Measurements from ENCODE around the gene SMIM8.

The SMIM8 gene

GRCh38 chr6:87336367-87336766 lies 14.0 kb downstream of the SMIM8 start:
- no peak for DNase-seq

- no peak for DNase-seq
These were observed 17.8 kb downstream of the SMIM8 start for GRCh38 chr6:87340230-87340629.

DNA sequence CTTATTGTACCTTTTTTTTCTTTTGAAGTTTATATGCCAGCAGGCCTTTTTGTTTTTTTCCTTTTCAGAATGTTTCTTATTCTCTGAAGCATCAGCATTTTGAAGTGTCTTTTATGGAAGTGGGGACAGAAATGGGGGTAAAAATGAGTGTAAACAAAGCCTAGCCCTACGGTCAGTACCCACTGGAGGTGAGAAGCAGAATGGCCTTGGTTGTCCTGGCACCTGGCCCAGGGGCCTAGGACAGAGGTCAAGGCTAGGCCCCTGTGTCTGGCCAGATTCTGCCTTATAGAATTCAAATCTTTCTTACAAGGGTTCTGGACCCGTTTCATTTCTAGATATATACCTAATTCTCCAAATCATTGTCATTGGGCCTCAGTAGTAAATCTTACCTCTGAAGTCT lies 18.8 kb downstream of the SMIM8 start:
- no peak for DNase-seq

GRCh38 chr6:87341899-87342298 lies 19.5 kb downstream of the SMIM8 start:
- no peak for DNase-seq

GRCh38 chr6:87342829-87343228 lies 20.4 kb downstream of the SMIM8 start:
- no peak for DNase-seq

- DNase-seq: no peak
These were observed 22.3 kb downstream of the SMIM8 start, which contains the start of gene C6orf163 for GRCh38 chr6:87344731-87345130. C6orf163 (plus strand) TSS chr6:87344813; CDS start chr6:87345100, 287 bp downstream.

- DNase-seq: no peak
These were observed 24.3 kb downstream of the SMIM8 start for GRCh38 chr6:87346700-87347099.

- DNase-seq: no peak
These were observed 27.5 kb downstream of the SMIM8 start for GRCh38 chr6:87349896-87350295.

GRCh38 chr6:87350516-87350915 lies 28.1 kb downstream of the SMIM8 start:
- DNase-seq: no peak

- no peak for DNase-seq
These were observed 29.2 kb downstream of the SMIM8 start for GRCh38 chr6:87351583-87351982.

GRCh38 chr6:87356181-87356580 lies 33.8 kb downstream of the SMIM8 start:
- DNase-seq: no peak

DNA sequence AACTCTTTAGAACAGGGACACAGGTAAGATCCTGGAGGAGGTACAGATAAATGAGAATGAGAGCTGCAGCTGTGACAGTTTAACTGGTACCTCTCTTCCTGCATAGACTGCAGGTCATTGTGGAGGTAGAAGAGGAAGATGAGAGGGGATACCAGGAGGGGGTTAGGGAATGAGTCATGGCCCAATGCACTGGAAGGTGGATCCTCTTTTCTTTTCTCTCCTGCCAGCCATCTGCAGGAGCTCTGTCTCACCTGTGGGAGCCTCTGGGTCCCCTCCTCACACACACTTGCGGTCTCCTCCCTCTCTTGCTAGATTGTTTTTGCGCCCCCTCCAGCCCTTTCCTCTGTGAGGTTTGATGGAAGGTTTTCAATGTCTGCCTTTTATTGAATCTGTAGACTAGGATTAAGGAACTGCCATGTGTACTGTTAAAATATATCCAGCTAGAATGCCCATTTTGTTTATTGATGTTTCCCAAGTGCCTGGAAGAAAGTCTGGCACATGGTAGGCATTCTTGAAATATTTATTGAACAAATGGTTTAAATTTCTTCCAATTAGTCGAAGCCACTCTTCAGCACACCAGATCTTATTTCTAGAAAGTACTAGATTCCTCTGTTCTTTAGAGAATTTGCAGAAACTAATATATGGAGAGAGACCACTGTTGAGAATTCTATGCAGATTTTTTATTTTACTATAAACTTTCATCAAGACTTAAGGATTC lies 35.2 kb downstream of the SMIM8 start:
- DNase-seq: no peak

GRCh38 chr6:87364602-87365252 lies 42.3 kb downstream of the SMIM8 start:
- no peak for DNase-seq

DNA sequence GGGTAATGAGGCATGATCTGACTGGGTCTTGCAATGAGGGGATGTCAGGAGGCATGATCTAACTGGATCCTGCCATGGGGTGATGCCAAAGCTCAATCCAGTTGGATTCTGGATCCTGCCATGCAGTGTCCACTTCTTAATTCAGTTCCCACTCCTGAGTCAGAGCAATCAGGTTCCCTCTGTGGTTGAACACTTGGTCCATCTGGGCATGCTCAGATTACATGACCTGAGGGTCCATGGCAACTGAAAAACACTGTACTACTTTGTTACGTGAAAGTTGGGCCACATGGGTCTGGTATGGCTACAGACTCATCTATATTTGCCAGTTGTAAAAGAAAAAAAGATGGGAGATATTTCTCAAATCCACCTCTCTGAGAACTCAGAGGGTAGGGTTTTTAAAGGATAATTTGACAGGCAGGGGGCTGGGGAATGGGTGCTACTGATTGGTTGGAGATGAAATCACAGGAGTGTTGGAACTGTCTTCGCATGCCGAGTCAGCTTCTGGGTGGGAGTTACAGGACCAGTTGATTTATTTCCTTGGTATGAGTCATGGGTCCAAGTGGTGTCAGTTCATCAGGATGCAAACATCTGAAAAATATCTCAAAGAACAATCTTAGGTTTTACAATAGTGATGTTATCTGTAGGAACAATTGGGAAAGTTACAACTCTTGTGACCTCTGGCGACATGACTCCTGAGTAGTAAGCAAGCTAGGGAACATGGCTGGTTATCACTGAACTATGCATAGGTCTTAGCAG lies 43.9 kb downstream of the SMIM8 start:
- DNase-seq: no peak

DNA sequence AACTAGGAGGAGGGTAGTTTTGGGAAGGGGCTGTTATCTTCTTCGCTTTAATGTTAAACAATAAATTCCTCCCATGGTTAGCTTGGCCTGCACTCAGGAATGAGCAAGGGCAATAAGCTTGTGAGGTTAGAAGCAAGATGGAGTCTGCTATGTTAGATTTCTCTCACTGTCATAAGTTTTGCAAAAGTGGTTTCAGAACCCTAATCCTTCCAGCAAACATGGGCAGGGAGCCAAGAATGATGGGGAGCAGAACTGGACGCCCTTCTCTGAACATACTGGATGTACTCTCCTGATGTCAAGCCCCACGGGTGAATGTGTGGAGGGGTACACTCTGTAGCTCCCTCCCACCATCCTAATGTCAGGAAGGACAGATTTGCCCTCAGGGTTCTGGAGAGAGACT lies 44.5 kb downstream of the SMIM8 start:
- no peak for DNase-seq

DNA sequence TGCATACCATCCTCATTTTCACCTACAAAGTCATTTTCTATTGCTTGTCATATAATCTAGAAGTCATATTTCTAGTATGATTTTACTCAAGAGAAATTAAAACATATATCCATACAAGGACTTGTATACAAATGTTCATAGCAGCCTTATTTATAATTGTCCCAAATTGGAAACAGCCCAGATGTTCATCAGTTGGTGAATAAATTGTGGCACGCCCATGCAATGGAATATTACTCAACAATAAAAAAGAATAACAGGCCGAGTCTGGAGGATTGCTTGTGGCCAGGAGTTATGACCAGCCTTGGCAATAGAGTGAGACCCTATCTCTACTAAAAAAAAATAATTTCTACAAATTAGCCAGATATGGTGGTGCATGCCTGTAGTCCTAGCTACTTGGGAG lies 51.0 kb downstream of the SMIM8 start:
- no peak for DNase-seq

GRCh38 chr6:87375315-87375714 lies 52.9 kb downstream of the SMIM8 start:
- no peak for DNase-seq

DNA sequence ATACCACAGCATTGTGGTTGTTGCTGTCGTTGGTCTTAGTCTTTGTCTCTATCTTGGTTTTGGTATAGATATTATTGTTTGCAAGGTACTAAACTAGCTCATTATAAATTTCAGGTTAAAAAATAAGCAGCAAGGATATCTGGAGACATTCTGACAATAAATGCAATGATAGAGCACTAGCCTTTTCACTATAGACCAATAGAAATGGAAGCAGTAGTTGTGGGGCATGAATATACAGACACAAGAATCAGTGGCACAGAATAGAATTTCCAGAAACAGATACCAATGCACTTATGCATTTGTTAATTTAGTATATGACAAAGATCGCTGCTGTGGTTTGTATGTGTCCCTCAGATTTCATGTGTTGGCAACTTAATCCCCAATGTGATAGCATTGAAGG lies 54.3 kb downstream of the SMIM8 start:
- no peak for DNase-seq

DNA sequence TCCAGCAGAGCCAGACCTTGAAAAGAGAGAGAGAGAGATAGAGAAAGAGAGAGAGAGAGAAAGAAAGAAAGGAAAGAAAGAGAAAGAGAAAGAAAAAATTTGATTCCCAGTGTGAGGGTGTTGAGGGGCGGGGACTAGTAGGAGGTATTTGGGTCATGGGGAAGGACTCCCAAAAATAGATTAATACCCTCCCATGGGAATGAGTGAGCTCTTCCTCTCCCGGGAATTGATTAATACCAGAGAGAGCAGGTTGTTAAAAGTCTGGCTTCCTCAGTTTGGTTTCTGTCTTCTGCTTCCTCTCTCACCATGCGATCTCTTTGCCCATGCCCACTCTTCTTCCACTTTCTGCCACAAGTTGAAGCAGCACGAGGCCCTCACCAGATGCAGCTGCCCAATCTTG lies 56.6 kb downstream of the SMIM8 start:
- DNase-seq: no peak

DNA sequence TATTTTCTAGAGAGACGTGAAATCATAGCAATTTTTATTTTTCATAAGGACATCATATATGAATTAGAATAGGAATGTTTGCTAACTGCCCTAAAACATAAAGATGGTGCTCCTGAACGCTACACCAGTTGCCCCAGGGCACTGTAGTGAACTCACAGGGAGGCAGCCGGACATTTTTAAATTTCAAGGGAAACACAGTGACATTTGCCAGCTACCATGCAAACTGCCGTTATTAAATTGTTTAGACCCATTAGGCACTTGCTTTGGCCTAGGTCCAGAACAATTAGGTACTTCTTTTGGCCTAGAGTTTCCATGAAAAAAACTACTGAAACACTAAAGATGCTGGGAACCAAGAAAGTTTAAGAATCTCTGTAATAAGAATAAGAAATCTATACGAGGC lies 60.5 kb downstream of the SMIM8 start:
- DNase-seq: no peak

- no peak for DNase-seq
These were observed 61.6 kb downstream of the SMIM8 start for GRCh38 chr6:87384038-87384437.

- DNase-seq: no peak
These were observed 62.1 kb downstream of the SMIM8 start for GRCh38 chr6:87384449-87384848.

DNA sequence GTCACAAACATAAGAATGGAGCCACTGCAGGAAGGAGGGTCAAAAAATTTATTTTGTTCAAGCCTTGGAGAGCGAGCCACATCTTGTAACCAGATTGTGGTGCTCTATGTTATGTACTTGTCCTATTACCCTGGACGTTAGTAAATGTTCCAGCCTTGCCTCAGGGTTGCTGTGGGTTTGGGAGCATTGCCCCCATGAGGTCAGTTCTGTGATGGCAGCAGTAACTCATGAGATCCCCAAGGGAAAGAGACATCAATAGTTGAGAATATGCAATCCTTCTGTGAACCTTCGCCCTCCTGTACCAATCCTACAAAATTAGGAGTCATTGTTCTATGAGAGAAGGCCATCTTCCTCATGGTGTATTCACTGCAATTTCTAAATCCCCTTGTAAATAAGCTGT lies 68.9 kb downstream of the SMIM8 start:
- no peak for DNase-seq
